ENCODE data around the gene FCN2.

FCN2 gene

GRCh38 chr9:134935056-134935640 is 54.5 kb downstream of the FCN2 start:
- DNase-seq = no peak

- DNase-seq = no peak
These were observed 55.2 kb downstream of the FCN2 start for GRCh38 chr9:134935701-134936345.

GRCh38 chr9:134936346-134937163 is 55.9 kb downstream of the FCN2 start:
- DNase-seq = no peak
